ENCODE results near the gene FOXI1. TPM values are rescaled to one million over a fixed set of nuclear protein-coding genes. Genes with fewer than 3 reads are reported as not detected.
"Not testable (repeated sequence)": the region's sequence is repeated elsewhere in the genome, so short reads cannot be mapped to it uniquely, and the experiment has no call there.

Gene FOXI1
- total RNA-seq, 6 donors from 2014 or later = 0.30 TPM; not detected in 5

GRCh38 chr5:170135796-170136490 lies 30.2 kb downstream of the FOXI1 start:
- ATAC-seq (ENCODE audit: low FRiP score in 2 of 2) = no peak
- TF ChIP-seq CTCF (IDR thresholded peaks at IDR 0.05) (no peak), POLR2AphosphoS5 (IDR thresholded peaks at IDR 0.05) (no peak)
- H3K4me1 ChIP-seq = no peaks in the 10 kb centered on the region
- H3K36me3 ChIP-seq = no peaks in the 10 kb centered on the region
- no peak overlapping the region for H3K4me3 ChIP-seq
- DNase-seq = no peak
- H3K27me3 ChIP-seq = no peaks in the 10 kb centered on the region
- 40 to 47% methylated on average over 4 of the region's 4 CpGs for WGBS, 2 donors
- H3K9me3 ChIP-seq = no peaks in the 10 kb centered on the region
- H3K27ac ChIP-seq = no peak overlapping the region

- WGBS, 2 donors = 59 to 60% methylated on average over 3 of the region's 3 CpGs
- H3K27ac ChIP-seq = no peak overlapping the region
- no peaks in the 10 kb centered on the region for H3K9me3 ChIP-seq
- no peak for DNase-seq
- no peaks in the 10 kb centered on the region for H3K36me3 ChIP-seq
- no peak overlapping the region for H3K4me3 ChIP-seq
- TF ChIP-seq CTCF (IDR thresholded peaks at IDR 0.05) (no peak), EP300 (IDR thresholded peaks at IDR 0.05) (no peak)
- H3K4me1 ChIP-seq = no peaks in the 10 kb centered on the region
- ATAC-seq (ENCODE audit: low FRiP score in 2 of 2) = no peak
- H3K27me3 ChIP-seq = no peaks in the 10 kb centered on the region
Observed at GRCh38 chr5:170136506-170136905, 30.8 kb downstream of the FOXI1 start.

- ATAC-seq (ENCODE audit: low FRiP score in 2 of 2) = no peak
- TF ChIP-seq CTCF (IDR thresholded peaks at IDR 0.05) (no peak), POLR2AphosphoS5 (IDR thresholded peaks at IDR 0.05) (no peak), EP300 (IDR thresholded peaks at IDR 0.05) (no peak), POLR2A (IDR thresholded peaks at IDR 0.05) (no peak)
Observed at GRCh38 chr5:170137694-170138214, 32.1 kb downstream of the FOXI1 start.

GRCh38 chr5:170138273-170138672 lies 32.6 kb downstream of the FOXI1 start:
- no peak for TF ChIP-seq CTCF (IDR thresholded peaks at IDR 0.05)
- no peak for TF ChIP-seq POLR2A (IDR thresholded peaks at IDR 0.05)
- no peak for TF ChIP-seq EP300 (IDR thresholded peaks at IDR 0.05)
- TF ChIP-seq POLR2AphosphoS5 (IDR thresholded peaks at IDR 0.05) = no peak
- Histone ChIP-seq H3K27me3 (no peaks in the 10 kb centered on the region), H3K9me3 (no peaks in the 10 kb centered on the region), H3K4me3 (no peak overlapping the region), H3K4me1 (no peaks in the 10 kb centered on the region), H3K36me3 (no peaks in the 10 kb centered on the region), H3K27ac (no peak overlapping the region)
- DNase-seq = no peak
- ATAC-seq (ENCODE audit: low FRiP score in 2 of 2) = no peak
- 91 to 96% methylated on average over 4 of the region's 4 CpGs for WGBS, 2 donors

More at GRCh38 chr5:170137694-170138214, 32.1 kb downstream of the FOXI1 start:
- H3K4me1 ChIP-seq = no peaks in the 10 kb centered on the region
- no peaks in the 10 kb centered on the region for H3K27me3 ChIP-seq
- H3K9me3 ChIP-seq = no peaks in the 10 kb centered on the region
- DNase-seq = no peak
- H3K4me3 ChIP-seq = no peak overlapping the region
- no peaks in the 10 kb centered on the region for H3K36me3 ChIP-seq
- WGBS, 2 donors = 77 to 86% methylated on average over 2 of the region's 2 CpGs
- no peak overlapping the region for H3K27ac ChIP-seq

GRCh38 chr5:170139786-170140335 lies 34.2 kb downstream of the FOXI1 start:
- TF ChIP-seq POLR2AphosphoS5 (IDR thresholded peaks at IDR 0.05) = no peak
- TF ChIP-seq EP300 (IDR thresholded peaks at IDR 0.05) = no peak
- no peak for TF ChIP-seq POLR2A (IDR thresholded peaks at IDR 0.05)
- no peak for TF ChIP-seq CTCF (IDR thresholded peaks at IDR 0.05)
- DNase-seq (no peak), ATAC-seq (ENCODE audit: low FRiP score in 2 of 2) (no peak)
- Histone ChIP-seq H3K4me3 (no peak overlapping the region), H3K27ac (no peak overlapping the region), H3K9me3 (no peaks in the 10 kb centered on the region), H3K4me1 (no peaks in the 10 kb centered on the region), H3K27me3 (no peaks in the 10 kb centered on the region), H3K36me3 (no peaks in the 10 kb centered on the region)
- WGBS, 2 donors = 82 to 86% methylated on average over 9 of the region's 9 CpGs

- ATAC-seq (ENCODE audit: low FRiP score in 2 of 2); H3K27me3 ChIP-seq; H3K36me3 ChIP-seq; H3K9me3 ChIP-seq; H3K4me3 ChIP-seq; DNase-seq; H3K4me1 ChIP-seq; H3K27ac ChIP-seq: not testable (repeated sequence)
- 62 to 84% methylated on average over 7 of the region's 7 CpGs for WGBS, 2 donors
Observed at GRCh38 chr5:170141196-170141595, 35.5 kb downstream of the FOXI1 start.
